ENCODE measurements around the gene GSKIP.

Gene GSKIP

GRCh38 chr14:96383445-96383844 is 20.1 kb downstream of the GSKIP start:
- DNase-seq = no peak

- DNase-seq = no peak
Observed at GRCh38 chr14:96384053-96384452, 20.7 kb downstream of the GSKIP start.

- no peak for DNase-seq
Observed at GRCh38 chr14:96384740-96385139, 21.4 kb downstream of the GSKIP start.

- DNase-seq = no peak
Observed at GRCh38 chr14:96385385-96385784, 22.1 kb downstream of the GSKIP start.

- no peak for DNase-seq
Observed at GRCh38 chr14:96390965-96391292, 27.6 kb downstream of the GSKIP start.

GRCh38 chr14:96391293-96392118 is 28.2 kb downstream of the GSKIP start:
- DNase-seq = peak; percentile 100

GRCh38 chr14:96393071-96393691 is 29.9 kb downstream of the GSKIP start:
- DNase-seq = no peak

- DNase-seq = no peak
Observed at GRCh38 chr14:96394047-96394815, 30.9 kb downstream of the GSKIP start.

- DNase-seq = no peak
Observed at GRCh38 chr14:96398432-96398831, 35.1 kb downstream of the GSKIP start.

GRCh38 chr14:96398921-96399320 is 35.6 kb downstream of the GSKIP start:
- no peak for DNase-seq

GRCh38 chr14:96399405-96399804 is 36.1 kb downstream of the GSKIP start:
- no peak for DNase-seq

GRCh38 chr14:96400495-96400894 is 37.2 kb downstream of the GSKIP start:
- DNase-seq = no peak

GRCh38 chr14:96403409-96403808 is 40.1 kb downstream of the GSKIP start:
- no peak for DNase-seq

- DNase-seq = no peak
Observed at GRCh38 chr14:96405677-96406076, 42.4 kb downstream of the GSKIP start.

GRCh38 chr14:96407935-96408570 is 44.7 kb downstream of the GSKIP start:
- no peak for DNase-seq

- DNase-seq = no peak
Observed at GRCh38 chr14:96408608-96409007, 45.3 kb downstream of the GSKIP start.

- no peak for DNase-seq
Observed at GRCh38 chr14:96409701-96410100, 46.4 kb downstream of the GSKIP start.

GRCh38 chr14:96410119-96410518 is 46.8 kb downstream of the GSKIP start:
- no peak for DNase-seq

- DNase-seq = no peak
Observed at GRCh38 chr14:96413526-96413925, 50.2 kb downstream of the GSKIP start.

- DNase-seq = no peak
Observed at GRCh38 chr14:96415559-96415958, 52.2 kb downstream of the GSKIP start.

GRCh38 chr14:96416292-96416691 is 53.0 kb downstream of the GSKIP start:
- DNase-seq = no peak

- no peak for DNase-seq
Observed at GRCh38 chr14:96417254-96417653, 53.9 kb downstream of the GSKIP start.

- no peak for DNase-seq
Observed at GRCh38 chr14:96418075-96418474, 54.7 kb downstream of the GSKIP start.
